Amniotic epithelial cell (primary cell): ENCODE measurements around the gene ATP9A.
A peak's percentile ranks its signal among the peaks of the same experiment; 100 is the strongest.
"Not testable (repeated sequence)": the region's sequence is repeated elsewhere in the genome, so short reads cannot be mapped to it uniquely, and the experiment has no call there.

Experiments
- DNase-seq: peaks from one replicate; pipeline ENCODE4 v3.0.0-alpha.2; 2010; ENCODE audit warnings: low read depth

ATP9A gene

DNA sequence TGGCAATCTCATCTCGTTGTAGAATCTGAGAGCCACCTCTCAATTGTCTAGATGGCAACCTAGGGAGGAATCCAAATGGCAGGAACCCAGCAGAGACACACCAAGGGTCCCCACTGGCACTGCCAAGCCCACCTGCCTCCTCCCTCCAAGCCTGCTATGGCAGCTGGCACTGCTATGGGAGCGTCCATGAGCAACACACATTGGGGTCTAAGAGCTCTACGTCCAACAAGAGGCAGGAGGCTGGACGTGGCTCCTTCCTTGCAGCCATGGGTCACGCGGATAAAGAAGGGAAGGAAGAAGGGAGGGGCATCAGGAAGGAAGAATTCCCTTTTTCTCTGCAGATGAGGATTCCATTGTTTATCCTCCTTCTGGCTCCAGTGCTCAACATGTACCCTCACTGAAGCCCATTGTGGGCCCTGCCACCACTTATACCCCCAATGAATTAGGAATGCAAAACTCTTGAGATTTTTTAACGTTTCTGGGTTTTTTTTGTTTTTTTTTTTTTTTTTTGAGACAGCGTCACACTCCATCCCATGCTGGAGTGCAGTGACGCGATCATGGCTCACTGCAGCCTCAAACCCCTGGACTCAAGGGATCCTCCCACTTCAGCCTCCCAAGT, 17.3 kb downstream of the ATP9A start:
- DNase-seq, result no peak

DNA sequence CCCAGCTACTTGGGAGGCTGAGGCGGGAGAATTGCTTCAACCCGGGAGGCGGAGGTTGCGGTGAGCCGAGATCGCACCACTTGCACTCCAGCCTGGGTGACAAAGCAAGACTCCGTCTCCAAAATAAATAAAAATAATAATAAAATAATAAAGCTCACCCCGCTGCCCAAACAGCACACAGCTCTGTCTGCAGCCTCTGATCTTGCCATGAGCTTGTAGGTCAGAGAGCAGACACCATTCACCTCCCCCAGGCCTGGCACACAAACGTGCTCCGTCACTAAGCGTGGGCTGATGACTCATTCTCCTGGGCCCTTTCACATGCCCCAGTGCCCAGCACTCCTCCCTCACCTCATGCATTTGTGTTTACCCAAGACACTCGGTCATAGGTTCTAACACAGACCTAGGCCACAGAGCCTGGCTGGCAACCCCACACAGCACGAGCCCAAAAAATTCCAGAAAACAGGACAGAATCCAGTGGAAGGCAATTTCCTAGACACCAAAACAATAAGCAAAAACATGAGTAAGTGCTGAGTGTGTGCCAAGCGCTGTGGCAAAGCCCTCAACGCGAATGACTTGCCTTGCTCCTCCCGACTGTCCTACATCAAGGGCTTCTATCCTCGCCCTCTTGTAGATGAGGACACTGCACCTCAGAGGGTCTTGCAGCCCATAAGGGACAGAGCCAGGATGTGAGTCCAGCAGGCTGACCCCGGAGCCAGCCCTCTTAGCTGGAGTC, 18.0 kb downstream of the ATP9A start:
- DNase-seq, result peak; percentile 87

DNA sequence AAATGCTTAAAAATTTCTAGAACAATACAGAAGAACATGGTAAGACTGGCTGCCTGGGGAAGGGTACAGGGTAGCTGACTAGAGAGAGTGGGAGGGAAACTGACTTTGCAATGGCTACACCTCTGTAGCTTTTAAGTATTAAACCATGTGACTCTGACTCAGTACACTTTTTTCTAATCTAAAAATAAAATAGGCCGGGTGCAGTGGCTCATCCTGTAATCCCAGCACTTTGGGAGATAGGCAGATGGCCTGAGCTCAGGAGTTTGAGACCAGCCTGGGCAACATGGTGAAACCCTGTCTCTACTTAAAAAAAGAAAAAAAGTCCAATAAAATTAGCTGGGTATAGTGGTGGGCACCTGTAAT, 18.5 kb downstream of the ATP9A start:
- peak; percentile 41 for DNase-seq

DNA sequence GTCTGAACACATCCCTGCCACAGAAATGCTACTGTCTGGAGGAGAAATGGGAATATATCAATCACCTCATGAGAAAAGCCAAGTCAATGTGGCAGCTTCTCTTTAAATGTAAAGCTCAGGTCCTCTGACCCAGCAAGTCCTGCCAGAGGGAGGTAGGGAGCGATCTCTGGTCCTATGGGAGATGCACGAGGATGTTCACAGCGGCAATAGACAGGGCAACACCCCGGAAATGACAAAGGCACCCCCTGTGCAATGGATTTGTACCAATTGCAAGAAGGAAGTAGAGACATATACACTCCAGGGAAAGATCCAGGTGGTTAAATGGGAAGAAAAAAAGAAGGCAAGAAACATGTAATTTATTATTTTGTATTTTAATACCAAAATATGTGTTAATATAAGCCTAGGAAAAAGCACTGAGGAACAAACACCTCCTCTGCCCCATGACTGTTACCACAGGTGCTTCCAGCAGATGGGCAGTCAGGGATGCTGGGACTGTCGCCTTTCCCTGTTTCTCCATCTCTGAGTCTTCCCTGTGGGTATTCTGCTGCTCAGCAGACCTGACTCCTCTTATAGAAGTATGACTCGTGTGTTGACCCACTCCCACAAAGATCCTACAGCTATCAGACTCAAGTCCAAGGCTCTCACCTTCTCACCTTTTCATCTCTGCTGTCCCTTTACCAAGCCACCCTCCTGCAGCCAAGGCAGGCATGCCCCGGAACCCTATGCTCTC, 20.8 kb downstream of the ATP9A start:
- DNase-seq, result no peak

DNA sequence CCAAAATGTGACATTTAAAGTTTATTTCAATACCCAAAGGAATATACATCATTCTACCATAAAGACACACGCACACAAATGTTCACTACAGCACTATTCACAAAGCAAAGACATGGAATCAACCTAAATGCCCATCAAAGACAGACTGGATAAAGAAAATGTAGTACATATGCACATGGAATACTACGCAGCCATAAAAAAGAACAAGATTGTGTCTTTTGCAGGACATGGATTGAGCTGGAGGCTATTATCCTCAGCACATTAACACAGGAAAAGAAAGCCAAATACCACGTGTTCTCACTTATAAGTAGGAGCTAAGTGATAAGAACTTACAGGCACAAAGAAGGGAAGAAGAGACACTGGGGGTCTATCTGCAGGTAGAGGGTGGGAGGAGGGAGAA, 22.4 kb downstream of the ATP9A start:
- DNase-seq, result no peak

DNA sequence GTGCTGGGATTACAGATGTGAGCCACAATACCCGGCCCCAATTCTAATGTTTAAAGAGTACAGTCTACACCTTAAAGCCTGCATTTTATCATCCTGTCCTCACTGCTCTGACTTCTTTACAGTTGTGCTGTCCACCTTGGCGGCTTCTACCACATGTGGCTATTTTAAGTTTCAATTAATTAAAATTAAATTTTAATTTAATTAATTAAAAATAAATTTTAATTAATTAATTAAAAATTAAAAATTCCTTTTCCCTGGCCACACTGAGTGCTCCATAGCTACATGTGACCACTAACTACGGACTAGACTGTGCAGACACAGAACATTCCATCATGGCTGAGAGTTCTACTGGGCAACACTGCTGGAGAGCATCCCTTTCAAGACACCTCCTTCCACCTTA, 27.4 kb downstream of the ATP9A start:
- DNase-seq, result no peak

DNA sequence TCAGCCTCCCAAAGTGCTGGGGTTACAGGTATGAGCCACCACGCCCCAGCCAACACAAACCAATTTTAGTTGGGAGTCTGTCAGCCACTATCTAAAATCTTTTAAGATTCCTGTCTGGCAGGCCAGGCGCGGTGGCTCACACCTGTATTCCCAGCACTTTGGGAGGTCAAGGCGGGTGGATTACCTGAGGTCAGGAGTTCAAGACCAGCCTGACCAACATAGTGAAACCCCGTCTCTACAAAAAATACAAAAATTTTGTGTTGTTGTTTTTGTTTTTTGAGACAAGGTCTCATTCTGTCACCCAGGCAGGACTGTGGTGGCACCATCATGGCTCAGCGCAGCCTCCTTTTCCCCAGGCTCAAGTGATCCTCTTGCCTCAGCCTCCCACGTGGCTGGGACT, 27.9 kb downstream of the ATP9A start:
- DNase-seq, result not testable (repeated sequence)

DNA sequence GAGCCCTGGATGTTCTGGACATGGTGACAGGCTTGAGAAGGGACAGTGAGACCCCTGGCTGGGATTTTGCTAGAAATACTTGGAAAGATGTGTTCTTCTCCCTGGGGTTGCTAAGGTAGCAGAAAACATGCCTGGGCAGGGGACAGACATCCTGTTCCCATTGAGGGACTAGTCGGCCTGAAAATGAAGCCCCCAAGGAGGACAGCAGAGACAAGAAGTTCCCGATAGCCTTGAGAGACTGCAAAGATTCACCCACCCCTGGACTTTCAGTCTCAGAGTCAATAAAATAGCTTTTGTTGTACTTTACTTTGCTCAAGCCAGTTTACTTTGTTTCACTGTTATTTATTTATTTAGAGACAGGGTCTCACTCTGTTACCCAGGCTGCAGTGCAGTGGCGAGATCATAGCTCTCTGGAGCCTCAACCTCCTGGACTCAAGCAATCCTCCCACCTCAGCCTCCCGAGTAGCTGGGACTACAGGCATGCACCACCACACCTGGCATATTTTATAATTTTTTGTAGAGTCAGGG, 28.4 kb downstream of the ATP9A start:
- no peak for DNase-seq

DNA sequence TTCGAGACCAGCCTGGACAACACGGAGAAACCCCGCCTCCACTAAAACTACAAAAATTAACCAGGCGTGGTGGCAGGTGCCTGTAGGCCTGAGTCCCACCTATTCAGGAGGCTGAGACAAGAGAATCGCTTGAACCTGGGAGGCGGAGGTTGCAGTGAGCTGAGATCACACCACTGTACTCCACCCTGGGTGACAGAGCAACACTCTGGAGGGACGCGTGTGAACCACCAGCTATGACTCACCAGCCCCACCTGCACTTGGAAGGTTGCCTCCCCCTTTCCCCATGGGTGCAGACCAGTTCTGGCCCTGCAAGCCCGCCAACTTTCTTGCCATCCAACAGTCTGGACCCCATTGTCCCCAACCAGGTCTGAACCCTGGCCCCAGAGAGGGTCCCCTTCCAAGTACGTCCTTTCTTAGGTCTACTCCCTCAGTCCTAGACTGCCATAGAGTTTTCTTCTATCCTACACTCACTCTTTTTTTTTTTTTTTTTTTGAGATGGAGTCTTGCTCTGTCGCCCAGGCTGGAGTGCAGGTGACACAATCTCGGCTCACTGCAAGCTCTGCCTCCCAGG, 29.2 kb downstream of the ATP9A start:
- DNase-seq, result no peak

DNA sequence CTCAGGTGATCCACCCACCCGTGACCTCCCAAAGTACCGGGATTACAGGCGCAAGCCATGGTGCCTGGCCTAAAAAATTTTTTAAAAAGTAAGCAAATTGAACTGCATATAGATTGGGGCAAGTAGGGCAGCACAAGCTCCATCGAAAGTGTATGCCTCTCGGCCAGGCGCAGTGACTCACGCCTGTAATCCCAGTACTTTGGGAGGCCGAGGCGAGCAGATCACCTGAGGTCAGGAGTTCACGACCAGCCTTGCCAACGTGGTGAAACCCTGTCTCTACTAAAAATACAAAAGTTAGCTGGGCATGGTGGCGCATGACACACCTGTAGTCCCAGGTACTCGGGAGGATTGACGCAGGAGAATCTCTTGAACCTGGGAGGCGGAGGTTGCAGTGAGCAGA, 29.9 kb downstream of the ATP9A start:
- DNase-seq, result not testable (repeated sequence)

DNA sequence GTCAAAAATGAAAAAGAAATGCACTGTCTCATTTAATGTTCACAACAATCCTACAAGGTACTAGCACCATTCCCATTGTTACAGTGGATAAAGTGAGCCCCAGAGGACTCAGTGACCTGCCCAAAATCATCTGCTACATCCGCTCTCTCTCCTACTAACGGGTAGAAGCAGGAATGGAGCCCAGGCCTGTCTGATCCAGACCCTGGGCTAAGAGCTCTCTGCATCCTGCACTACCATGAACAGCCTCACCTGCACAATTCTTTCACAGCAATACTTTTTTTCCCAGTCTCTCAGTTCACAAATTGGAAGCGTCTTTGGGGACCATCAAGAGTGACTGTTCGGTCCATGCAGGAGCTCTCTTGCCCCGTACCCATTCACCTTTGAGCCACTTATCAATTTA, 31.2 kb downstream of the ATP9A start:
- no peak for DNase-seq

DNA sequence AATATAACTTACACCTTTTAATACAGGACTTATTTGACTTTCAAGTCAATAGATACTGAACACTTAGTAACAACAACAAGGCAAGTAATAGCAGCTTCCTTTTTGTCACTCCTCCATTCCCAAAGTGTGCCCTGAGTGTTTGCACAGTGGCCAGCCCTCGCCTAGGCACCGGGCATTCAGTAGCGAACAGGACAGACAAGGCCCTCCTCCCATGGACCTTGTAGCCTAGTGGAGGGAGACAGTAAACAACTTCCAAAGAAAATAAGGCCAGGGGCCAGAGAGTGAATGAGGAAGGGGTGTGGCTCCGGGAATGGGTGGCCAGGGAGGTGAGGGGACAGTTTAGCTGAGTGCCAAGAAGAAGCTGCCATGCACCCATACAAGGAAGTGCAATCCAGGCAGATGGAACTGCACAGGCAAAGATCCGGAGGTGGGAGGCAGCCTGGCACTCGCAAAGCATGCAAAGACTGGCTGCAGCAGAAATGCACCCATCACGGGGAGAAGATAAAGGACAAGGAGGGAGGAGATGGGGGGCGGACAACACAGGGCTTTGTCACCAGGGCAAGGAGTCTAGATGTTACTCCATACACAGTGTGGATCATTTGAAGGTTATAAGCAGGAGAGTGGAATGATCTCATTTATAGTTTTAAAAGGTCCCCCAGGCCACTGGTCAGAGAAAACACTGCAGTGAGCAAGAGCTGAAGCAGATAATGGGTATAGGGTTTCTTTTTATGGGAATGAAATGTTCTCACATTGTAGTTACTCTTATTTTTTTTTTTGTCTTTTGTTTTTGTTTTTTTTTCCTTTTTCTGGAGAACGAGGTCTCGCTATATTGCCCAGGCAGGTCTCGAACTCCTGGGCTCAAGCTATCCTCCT, 32.2 kb downstream of the ATP9A start:
- no peak for DNase-seq

DNA sequence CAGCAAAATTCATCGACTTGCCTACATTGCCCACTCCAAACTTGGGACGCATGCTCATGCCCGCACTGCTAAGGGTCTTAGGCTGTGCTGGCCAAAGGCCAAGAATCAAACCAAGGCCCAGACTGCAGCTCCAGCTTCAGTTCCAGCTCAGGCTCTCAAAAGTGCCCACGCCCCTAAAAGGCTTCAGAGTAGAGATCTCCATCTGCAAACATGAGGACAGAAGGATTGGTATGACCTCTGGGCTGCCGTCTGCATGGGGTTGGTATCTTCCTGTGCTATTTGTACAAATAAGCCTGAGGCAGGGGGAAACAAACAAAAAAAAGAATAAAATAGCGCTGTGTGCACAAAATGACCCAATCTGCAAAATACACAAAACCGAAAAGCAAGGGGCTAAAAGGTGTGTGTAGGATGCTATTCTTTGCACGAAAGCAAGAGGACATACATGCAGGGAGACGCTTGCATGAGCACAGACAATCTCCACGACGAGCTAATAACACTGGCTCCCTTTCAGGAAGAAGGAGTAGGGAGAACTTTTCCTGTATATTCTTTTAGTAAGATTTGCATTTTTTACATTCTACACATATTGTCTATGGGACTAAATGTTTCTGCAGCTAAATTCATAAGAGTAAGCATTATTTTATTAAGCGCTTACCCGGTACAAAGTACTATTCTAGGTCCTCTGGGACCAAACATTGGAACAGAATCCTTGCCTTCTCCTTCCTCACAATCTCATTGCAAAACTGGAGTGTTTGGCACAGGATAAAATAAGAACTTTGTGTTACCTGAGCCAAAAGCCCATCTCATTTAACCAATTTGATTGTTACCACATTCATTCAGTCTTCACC, 33.1 kb downstream of the ATP9A start:
- DNase-seq, result no peak

DNA sequence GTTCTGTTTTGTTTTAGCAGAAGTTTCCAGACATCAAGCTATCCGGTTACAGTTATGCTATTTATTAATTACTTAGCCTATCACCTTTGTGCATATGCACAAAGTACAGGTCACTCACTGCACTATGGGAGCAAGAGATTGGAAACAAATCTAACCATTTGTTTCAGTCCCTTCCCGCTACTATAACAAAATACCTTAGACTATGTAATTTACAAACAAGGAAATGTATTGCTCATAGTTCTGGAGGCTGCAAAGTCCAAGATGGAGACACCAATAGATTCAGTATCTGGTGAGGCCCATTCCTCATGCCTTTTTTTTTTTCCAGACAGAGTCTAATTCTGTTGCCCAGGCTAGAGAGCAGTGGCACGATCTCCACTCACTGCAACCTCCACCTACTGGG, 35.1 kb downstream of the ATP9A start:
- no peak for DNase-seq

DNA sequence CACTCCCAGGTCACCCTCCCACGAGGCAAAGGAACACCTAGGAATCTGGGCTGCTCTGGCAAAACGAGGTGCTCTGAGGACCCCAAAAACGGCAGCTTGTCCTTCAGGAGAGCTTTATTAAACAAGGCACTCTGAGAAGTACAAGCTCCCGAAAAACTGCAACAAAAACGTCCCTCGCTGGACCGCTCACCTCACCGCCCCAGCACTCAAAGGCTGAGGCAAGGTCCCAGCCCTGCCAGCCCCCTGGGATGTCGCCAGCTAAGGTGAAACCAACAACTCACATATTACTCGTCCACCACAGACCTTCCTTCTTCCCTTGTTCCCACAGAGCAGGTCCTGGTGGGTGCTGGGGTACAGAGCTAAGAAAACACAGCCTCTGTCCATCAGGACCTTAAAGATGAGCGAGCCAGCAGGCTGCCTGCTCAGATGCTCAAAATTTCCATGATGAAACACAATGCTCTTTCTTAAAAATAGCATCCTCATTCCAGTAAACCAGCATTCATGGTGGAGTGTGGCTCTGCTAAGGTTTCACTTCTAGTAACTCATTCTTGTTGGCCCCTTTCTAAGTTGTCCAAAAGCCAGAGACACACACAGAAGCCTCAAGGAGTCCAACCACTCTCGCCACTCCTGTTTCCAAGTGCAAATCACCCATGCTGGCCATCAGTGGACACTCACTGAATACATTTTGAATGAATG, 35.9 kb downstream of the ATP9A start:
- no peak for DNase-seq

DNA sequence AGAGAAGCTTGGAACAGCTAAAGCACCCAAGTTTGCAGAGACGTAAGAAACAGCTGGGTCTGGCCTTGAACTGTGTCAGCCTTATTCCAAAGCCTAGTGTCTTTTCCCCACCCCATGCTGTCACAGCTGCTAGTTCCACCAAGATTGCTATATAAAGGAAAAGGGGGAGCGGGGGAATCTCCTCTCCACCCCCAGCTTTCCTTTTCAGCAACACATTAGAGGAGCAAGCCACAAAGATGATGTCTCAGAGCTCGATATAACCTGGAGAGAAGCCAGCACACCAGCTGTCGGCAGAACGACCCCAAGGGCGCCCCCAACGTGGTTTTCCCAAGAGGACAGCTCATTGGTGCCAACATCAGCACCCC, 36.5 kb downstream of the ATP9A start:
- DNase-seq, result no peak

DNA sequence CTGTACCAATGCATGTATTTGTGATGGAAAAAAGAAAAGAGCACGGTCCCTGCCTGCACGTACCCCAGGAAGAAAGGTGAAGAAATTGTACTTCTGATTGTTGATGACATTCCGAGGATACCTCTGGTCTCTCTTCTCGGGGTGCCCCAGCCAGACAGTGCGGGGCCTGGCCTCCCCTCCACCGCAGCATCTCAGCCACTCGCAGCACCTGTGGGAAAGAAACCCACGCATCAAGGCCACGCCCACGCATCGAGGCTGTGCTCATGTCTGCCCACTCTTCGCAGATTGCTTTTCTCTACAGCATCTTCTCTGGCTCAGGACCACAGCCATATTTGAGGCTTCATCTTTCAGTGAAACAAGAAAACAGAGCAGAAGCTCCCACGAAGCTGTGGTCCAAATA, 38.4 kb downstream of the ATP9A start:
- DNase-seq, result no peak

DNA sequence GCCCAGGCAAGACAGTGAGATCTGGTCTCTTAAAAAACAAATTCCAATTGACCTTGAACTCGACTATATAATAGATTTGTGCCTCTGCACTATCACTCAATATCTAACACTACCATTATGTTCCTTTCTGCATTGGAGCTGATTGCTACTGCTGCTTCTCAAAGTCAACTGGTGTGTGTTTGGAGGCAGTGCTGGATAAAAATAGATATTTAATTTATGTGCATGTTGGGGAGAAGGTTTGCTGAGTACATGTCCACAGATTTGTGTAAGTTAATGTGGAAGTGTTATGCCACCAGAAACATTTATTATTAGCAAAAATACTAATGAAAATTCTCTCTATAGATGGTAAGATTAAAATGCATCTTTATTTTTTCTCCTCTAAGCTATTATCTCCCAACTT, 39.5 kb downstream of the ATP9A start:
- DNase-seq, result no peak

DNA sequence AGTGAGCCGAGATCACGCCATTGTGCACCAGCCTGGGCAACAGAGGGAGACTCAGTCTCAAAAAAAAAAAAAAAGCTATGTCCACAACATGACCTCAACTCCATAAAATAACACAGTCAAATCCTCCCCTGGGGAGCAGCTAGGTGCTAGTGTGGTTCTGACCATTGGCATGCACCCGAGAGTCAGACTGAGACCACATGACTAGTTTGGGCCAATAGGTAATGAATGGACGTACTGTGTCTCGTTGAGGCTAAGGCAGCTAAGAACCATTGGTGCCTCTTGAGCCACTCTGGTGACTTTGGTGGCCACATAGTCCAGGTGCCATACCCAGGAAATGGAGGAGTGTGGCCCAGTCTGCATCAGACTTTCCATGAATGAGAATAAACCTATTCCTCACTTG, 40.3 kb downstream of the ATP9A start:
- no peak for DNase-seq

DNA sequence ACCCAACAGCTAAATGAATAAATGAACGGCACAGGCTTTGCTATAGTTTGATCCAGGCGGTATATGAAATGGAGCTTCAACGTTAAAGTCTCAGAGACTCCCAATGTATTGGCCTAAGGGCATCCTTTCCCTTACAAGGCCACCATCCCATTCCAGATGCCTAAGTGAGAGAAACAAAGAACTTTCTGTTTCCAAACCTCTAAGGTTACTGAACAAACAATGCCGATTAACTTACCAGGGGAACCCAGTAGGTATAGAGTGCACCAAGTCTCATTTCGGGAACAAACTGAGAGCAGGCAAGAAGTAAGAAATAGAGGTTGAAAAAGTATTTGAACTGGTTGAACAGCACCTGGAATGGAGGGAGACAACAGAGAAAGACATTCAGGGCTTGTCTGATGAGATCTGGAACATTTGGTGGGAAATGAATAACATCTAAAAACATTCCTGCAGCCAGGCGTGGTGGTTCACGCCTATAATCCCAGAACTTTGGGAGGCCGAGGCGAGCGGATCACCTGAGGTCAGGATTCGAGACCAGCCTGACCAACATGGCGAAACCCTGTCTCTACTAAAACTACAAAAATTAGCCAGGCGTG, 42.5 kb downstream of the ATP9A start:
- DNase-seq, result no peak
